Testis (tissue), 2 donors: Measurements from ENCODE around the gene GRIK2.

Experiments used
- POLR2A ChIP-seq: fragments of 450-650 bp; IDR thresholded peaks from one replicate; pipeline ENCODE4 v1.6.1; 2017; ENCODE audit warnings: antibody characterized with exemption, mild to moderate bottlenecking, moderate library complexity
- TF ChIP-seq, protein P1 (sequence below), 3 experiments: fragments of 450-650 bp in 2 of 3; fragments of 200-600 bp in 1 of 3; sonication (generic) in 1 of 3; IDR thresholded peaks; one replicate each; pipeline ENCODE4 v1.5.1; 2016 to 2019; ENCODE audit warnings: antibody characterized with exemption in 3 of 3, mild to moderate bottlenecking in 2 of 3, moderate library complexity in 1 of 3

DNA sequence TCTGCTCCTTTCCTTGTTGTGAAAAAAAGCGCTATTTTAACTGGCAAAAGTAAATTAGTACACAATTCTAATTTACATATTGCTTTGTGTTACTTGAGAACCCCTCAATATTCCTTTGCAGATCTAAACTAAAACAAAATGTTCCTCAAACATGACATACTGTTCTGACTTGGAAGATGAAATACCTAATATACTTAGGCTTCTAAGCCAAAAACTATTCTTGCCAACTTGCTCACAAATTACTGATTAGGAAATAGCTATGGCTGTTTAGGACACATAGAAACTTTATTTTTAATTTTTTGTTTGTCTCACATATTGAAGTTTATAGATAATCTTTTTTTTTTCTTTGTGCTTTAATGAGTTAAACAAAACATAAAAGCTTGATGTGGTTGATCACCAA, 542.2 kb downstream of the GRIK2 start:
- TF ChIP-seq POLR2A = no peak
- TF ChIP-seq, protein P1, sequence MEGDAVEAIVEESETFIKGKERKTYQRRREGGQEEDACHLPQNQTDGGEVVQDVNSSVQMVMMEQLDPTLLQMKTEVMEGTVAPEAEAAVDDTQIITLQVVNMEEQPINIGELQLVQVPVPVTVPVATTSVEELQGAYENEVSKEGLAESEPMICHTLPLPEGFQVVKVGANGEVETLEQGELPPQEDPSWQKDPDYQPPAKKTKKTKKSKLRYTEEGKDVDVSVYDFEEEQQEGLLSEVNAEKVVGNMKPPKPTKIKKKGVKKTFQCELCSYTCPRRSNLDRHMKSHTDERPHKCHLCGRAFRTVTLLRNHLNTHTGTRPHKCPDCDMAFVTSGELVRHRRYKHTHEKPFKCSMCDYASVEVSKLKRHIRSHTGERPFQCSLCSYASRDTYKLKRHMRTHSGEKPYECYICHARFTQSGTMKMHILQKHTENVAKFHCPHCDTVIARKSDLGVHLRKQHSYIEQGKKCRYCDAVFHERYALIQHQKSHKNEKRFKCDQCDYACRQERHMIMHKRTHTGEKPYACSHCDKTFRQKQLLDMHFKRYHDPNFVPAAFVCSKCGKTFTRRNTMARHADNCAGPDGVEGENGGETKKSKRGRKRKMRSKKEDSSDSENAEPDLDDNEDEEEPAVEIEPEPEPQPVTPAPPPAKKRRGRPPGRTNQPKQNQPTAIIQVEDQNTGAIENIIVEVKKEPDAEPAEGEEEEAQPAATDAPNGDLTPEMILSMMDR (IDR thresholded peaks at IDR 0.05) = no peak
